Suprapubic skin (tissue), 4 donors: Measurements from ENCODE around the gene DAB2IP.

Experiments
- EP300 ChIP-seq: sonication (generic); formaldehyde crosslinking; IDR thresholded peaks from one replicate; pipeline ENCODE4 v1.6.1; 2017; ENCODE audit warnings: antibody characterized with exemption
- POLR2A ChIP-seq, 2 donors: fragments of 450-650 bp; IDR thresholded peaks; one replicate each; pipeline ENCODE4 v1.6.1; 2017; ENCODE audit warnings: antibody characterized with exemption in 2 of 2, mild to moderate bottlenecking in 2 of 2, moderate library complexity in 2 of 2
- POLR2AphosphoS5 ChIP-seq, 3 donors: sonication (generic); formaldehyde crosslinking; IDR thresholded peaks; one replicate each; pipeline ENCODE4 v1.6.1; 2017; ENCODE audit warnings: antibody characterized with exemption in 3 of 3
- TF ChIP-seq, protein P1 (sequence below), 2 donors: fragments of 200-600 bp in 1 of 2; fragments of 450-650 bp in 1 of 2; sonication (generic) in 1 of 2; IDR thresholded peaks; one replicate each; pipeline ENCODE4 v1.5.1; 2016 to 2019; ENCODE audit warnings: antibody characterized with exemption in 2 of 2, mild to moderate bottlenecking in 1 of 2, moderate library complexity in 1 of 2

GRCh38 chr9:121786998-121787422 lies 135.6 kb downstream of the DAB2IP start:
- TF ChIP-seq POLR2A (IDR thresholded peaks at IDR 0.05) (no peak), POLR2AphosphoS5 (IDR thresholded peaks at IDR 0.05) (no peak), EP300 (no peak)
- TF ChIP-seq, protein P1, sequence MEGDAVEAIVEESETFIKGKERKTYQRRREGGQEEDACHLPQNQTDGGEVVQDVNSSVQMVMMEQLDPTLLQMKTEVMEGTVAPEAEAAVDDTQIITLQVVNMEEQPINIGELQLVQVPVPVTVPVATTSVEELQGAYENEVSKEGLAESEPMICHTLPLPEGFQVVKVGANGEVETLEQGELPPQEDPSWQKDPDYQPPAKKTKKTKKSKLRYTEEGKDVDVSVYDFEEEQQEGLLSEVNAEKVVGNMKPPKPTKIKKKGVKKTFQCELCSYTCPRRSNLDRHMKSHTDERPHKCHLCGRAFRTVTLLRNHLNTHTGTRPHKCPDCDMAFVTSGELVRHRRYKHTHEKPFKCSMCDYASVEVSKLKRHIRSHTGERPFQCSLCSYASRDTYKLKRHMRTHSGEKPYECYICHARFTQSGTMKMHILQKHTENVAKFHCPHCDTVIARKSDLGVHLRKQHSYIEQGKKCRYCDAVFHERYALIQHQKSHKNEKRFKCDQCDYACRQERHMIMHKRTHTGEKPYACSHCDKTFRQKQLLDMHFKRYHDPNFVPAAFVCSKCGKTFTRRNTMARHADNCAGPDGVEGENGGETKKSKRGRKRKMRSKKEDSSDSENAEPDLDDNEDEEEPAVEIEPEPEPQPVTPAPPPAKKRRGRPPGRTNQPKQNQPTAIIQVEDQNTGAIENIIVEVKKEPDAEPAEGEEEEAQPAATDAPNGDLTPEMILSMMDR (IDR thresholded peaks at IDR 0.05), result no peak
